ENCODE data around the gene NPIPB6.
A peak's percentile ranks its signal among the peaks of the same experiment; 100 is the strongest.

Gene NPIPB6

GRCh38 chr16:28297784-28298510 lies 65.4 kb downstream of the NPIPB6 start:
- no peak for DNase-seq (ENCODE audit: low spot score)

GRCh38 chr16:28297308-28297707 lies 66.0 kb downstream of the NPIPB6 start:
- no peak for DNase-seq (ENCODE audit: low spot score)

GRCh38 chr16:28295276-28295675 lies 68.0 kb downstream of the NPIPB6 start:
- no peak for DNase-seq (ENCODE audit: low spot score)

GRCh38 chr16:28294201-28294600 lies 69.1 kb downstream of the NPIPB6 start:
- no peak for DNase-seq (ENCODE audit: low spot score)

DNA sequence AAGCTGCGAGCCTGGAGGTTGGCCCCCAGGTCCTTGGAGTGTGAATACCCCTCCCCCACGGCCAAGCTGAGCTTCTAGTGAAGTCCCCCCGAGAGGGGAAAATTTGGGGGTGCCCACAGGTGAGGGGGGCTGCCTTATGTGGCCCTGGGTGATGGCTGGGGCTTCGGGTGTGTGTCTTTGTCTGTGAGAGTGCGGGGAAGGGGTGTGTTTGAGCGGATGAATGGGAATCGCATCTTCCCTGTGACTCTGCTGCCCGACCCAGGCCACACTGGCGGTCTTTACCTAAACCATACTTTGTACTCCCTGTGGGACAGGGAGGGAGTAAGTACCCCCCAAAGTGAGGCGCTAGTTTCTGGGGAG lies 69.7 kb downstream of the NPIPB6 start:
- no peak for DNase-seq (ENCODE audit: low spot score)

GRCh38 chr16:28292731-28293600 lies 70.3 kb downstream of the NPIPB6 start:
- DNase-seq (ENCODE audit: low spot score) = peak; percentile 37
